Stimulated activated CD8-positive, alpha-beta memory T cell treated with anti-CD3 and anti-CD28 coated beads, Interleukin-4, amount 100 ng/mL, for 48 hours (primary cell): Measurements from ENCODE around the gene TBL3.
"Not testable (repeated sequence)": the region's sequence is repeated elsewhere in the genome, so short reads cannot be mapped to it uniquely, and the experiment has no call there.

ENCODE experiments used
- DNase-seq: peaks from one replicate; pipeline ENCODE4 v3.0.0-alpha.2; 2020

TBL3 gene

GRCh38 chr16:1944612-1945199, 27.1 kb upstream of the TBL3 start:
- no peak for DNase-seq

GRCh38 chr16:1945559-1946391, 26.1 kb upstream of the TBL3 start:
- DNase-seq, result no peak

DNA sequence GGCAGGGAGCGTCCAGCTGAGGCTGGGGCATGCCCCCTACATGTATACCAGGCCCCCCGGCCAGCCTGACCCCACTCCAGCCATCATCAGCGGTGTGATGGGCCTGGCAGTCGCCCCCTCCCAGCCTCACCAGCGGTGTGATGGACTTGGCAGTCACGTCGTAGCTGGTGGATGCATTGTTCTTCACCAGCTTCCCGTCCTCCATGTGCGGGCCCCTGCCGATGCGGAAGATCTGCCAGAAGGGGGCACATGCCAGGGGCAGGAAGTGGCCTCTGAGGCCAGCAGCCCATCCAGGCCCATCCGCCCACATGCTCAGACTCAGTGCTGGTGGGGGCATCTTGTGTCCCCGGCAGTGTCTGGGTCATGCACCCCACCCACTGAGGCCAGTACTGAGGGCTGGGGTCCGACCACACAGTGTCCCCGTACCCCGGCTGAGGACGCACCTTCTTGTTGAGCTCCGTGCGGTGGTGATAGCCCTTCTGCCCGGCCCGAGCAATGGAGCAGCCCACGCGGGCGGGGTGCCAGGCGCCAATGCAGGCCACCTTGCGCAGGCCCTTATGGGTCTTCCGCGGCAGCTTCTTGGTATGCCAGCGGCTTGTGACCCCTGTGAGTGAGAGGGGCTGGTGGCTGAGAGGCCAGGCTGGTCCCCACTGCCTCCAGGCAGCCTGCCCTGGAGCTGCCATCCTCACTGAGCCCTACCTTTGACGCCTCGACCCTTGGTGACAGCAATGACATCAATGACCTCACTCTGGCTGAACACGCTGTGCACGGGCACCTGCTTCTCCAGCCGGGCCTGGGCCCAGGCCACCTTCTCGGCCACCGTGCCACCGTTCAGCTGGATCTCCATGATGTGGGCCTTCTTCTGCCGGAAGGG, 25.1 kb upstream of the TBL3 start:
- DNase-seq, result no peak

- DNase-seq, result no peak
These were observed 24.5 kb upstream of the TBL3 start for GRCh38 chr16:1947369-1947670.

GRCh38 chr16:1949507-1949906, 22.3 kb upstream of the TBL3 start:
- DNase-seq, result no peak

GRCh38 chr16:1950047-1950446, 21.8 kb upstream of the TBL3 start:
- no peak for DNase-seq

DNA sequence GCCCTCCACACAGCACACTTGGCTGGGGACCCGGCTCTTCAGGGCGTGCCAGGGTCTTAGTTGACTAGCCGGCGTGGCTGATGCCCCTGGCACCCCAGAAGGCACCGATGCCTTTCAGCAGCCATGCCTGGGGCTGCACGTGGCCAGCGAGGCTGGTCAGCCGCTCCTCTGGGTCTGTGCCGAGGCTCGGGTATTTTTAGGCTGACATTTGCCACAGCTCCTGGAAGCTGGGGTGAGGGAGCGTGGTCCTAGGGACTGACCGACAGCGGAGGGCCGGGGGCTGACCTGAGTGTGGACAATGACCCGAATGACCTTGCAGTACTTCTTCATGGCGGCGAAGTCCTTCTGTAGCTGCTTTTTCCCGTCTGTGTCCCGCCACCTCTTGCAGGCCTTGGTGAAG, 21.3 kb upstream of the TBL3 start:
- no peak for DNase-seq

- DNase-seq, result no peak
These were observed 18.1 kb upstream of the TBL3 start for GRCh38 chr16:1953734-1954133.

GRCh38 chr16:1957434-1958142, 14.3 kb upstream of the TBL3 start:
- not testable (repeated sequence) for DNase-seq

DNA sequence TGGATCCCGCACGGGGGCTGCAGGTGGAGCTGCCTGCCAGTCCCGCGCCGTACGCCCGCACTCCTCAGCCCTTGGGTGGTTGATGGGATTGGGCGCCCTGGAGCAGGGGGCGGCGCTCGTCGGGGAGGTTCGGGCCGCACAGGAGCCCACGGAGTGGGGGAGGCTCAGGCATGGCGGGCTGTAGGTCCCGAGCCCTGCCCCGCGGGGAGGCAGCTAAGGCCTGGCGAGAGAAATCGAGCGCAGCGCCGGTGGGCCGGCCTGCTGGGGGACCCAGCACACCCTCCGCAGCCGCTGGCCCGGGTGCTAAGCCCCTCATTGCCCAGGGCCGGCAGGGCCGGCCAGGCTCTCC, 13.7 kb upstream of the TBL3 start:
- not testable (repeated sequence) for DNase-seq

- DNase-seq, result peak; percentile 35
These were observed 13.1 kb upstream of the TBL3 start for GRCh38 chr16:1958715-1959268.

- DNase-seq, result peak; percentile 97
These were observed 12.4 kb upstream of the TBL3 start, which contains the start of gene NDUFB10 for GRCh38 chr16:1959269-1960039. TSS of gene NDUFB10 (plus strand) at chr16:1959538. CDS start at chr16:1959625, 87 bp downstream.

- DNase-seq, result peak; percentile 80
These were observed 10.9 kb upstream of the TBL3 start for GRCh38 chr16:1960665-1961630.

GRCh38 chr16:1961651-1962067, 10.2 kb upstream of the TBL3 start:
- DNase-seq, result peak; percentile 62

DNA sequence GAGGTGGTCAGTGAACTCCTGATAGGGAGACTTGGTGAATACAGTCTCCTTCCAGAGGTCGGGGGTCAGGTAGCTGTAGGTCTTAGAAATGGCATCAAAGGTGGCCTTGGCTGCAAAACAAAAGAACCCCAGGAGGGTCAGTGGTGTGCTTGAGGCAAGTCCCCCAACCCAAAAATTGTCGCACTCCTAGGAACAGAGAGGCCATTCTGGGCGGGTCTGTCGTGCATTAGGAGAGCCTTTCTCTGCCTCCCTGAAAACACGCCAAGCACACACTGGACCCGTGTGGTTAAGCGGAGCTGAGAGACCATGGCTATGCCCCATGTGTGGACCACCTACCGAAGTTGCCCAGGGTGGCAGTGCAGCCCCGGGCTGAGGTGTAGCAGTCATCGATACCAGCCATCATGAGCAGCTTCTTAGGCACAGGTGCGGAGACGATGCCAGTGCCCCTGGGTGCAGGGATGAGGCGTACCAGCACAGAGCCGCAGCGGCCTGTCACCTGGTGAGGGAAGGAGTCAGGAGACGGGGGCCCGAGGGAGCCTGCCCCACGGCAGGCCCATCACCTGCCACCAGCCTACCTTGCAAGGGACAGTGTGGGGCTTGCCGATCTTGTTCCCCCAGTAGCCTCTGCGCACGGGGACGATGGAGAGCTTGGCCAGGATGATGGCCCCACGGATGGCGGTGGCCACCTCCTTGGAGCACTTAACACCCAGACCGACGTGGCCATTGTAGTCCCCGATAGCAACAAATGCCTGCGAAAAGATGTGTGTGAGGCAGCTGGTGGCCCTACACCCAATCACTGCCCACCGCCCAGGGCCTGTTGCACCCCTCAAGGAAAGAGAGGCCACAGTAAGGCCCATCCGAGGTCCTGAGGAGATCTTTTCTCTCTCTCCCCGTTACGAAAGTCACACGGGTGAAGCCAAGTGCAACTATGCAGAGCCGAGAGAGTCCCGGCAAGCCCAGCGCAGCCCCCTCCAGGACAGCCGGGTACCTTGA, 9.4 kb upstream of the TBL3 start:
- peak; percentile 43 for DNase-seq

DNA sequence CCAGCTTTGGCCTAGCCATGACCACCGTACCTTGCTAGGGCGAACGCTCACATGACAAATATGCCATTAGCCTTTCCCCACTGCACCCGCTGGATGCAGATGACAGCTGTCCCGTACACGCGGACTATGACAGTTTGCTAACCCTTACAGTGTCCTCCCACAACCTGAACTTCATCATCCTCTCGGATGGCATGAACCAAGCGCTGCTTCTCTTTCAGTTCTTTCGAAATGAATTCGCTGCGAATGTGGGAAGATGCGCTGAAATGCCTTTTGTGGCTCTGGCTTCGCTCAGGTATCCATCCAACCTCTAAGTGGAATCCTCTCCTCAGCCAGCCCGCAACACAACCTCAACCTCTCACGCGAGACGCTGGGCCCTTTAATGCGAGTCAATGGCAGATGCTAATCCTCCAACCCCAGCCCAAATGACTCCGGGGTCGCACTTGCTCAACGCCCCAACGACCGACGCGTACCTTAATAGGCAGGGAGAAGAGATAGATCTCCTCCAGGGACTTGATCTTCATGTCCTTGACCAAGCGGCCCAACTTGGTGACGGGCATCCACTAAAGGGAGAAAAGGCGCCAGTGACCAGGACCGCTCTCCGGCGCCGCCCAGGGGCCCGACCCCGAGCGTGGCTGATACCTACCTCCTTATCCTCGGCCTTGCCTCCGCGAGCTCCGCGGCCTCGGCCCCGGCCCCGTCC, 7.9 kb upstream of the TBL3 start:
- peak; percentile 65 for DNase-seq

GRCh38 chr16:1964506-1965395, 7.1 kb upstream of the TBL3 start, which contains the start of gene RPS2:
TSS of gene RPS2 (minus strand) at chr16:1964826. CDS start at chr16:1964625, 201 bp downstream.
- peak; percentile 98 for DNase-seq
